K562 (cell line): ENCODE measurements around the gene NAA15. TPM values are rescaled to one million over a fixed set of nuclear protein-coding genes. Genes with fewer than 3 reads are reported as not detected.

Experiments
- ATF3 ChIP-seq, 2 experiments: fragments of 450-650 bp in 1 of 2; sonication (generic) in 1 of 2; formaldehyde crosslinking in 1 of 2; IDR thresholded peaks in 1 of 2; conservative IDR thresholded peaks in 1 of 2; 2 replicates each; pipeline versions ENCODE4 v1.6.1 to v1.8.1; 2016 to 2023; ENCODE audit warnings: mild to moderate bottlenecking in 2 of 2, moderate library complexity in 2 of 2, inconsistent platforms in 1 of 2, missing genetic modification reagents in 1 of 2
- BCOR ChIP-seq: fragments of 450-650 bp; IDR thresholded peaks from 2 replicates; pipeline ENCODE4 v1.6.1; 2016
- CBX5 ChIP-seq: IDR thresholded peaks from 2 replicates; pipeline ENCODE4 v1.6.1; 2014; ENCODE audit warnings: low read depth, borderline replicate concordance
- DPF2 ChIP-seq: fragments of 450-650 bp; IDR thresholded peaks from 2 replicates; pipeline ENCODE4 v1.6.1; 2016
- HMGN3 ChIP-seq: IDR thresholded peaks from 2 replicates; pipeline ENCODE4 v1.6.1; 2011; ENCODE audit warnings: borderline replicate concordance, low read depth, mild to moderate bottlenecking, mixed read lengths, low read length; ENCODE audit not compliant: insufficient read length; ENCODE audit errors: extremely low read depth
- HNRNPUL1 ChIP-seq: fragments of 200-400 bp; formaldehyde crosslinking; IDR thresholded peaks from 2 replicates; pipeline ENCODE4 v1.6.1; 2017; ENCODE audit warnings: low read length
- IRF1 ChIP-seq: sonication (generic); formaldehyde crosslinking; IDR thresholded peaks from 2 replicates; pipeline ENCODE4 v1.8.0; 2022; ENCODE audit warnings: missing genetic modification reagents, mild to moderate bottlenecking, borderline replicate concordance
- JUN ChIP-seq, 2 experiments: sonication (generic) in 1 of 2; formaldehyde crosslinking in 1 of 2; IDR thresholded peaks; 2 replicates each; pipeline versions ENCODE4 v1.6.1 to v1.8.0; 2012 to 2022; ENCODE audit warnings: borderline replicate concordance in 2 of 2, mild to moderate bottlenecking in 2 of 2, improper control_type of control experiment in 1 of 2, low read depth in 1 of 2, low read length in 1 of 2, missing genetic modification reagents in 1 of 2
- KDM2B ChIP-seq: fragments of 250-450 bp; sonication (Bioruptor Pico); IDR thresholded peaks from 2 replicates; pipeline ENCODE4 v1.8.0; 2021; ENCODE audit warnings: mild to moderate bottlenecking, moderate library complexity
- LARP7 ChIP-seq: fragments of 450-650 bp; IDR thresholded peaks from 2 replicates; pipeline ENCODE4 v1.6.1; 2016
- MTA1 ChIP-seq: fragments of 450-650 bp; IDR thresholded peaks from 2 replicates; pipeline ENCODE4 v1.6.1; 2017; ENCODE audit warnings: borderline replicate concordance
- NELFE ChIP-seq: IDR thresholded peaks from 2 replicates; pipeline ENCODE4 v1.6.1; 2011; ENCODE audit warnings: mild to moderate bottlenecking; ENCODE audit not compliant: insufficient read depth, insufficient read length
- PML ChIP-seq: IDR thresholded peaks from 2 replicates; pipeline ENCODE4 v1.6.1; 2012; ENCODE audit warnings: low read length, inconsistent platforms
- RBM14 ChIP-seq: fragments of 200-400 bp; formaldehyde crosslinking; IDR thresholded peaks from 2 replicates; pipeline ENCODE4 v1.6.1; 2018; ENCODE audit warnings: low read depth, mild to moderate bottlenecking, low read length, moderate library complexity, borderline replicate concordance; ENCODE audit not compliant: insufficient read depth
- SIX5 ChIP-seq, 2 experiments: IDR thresholded peaks; 2 replicates each; pipeline ENCODE4 v1.6.1; 2011; ENCODE audit warnings: low read length in 2 of 2, borderline replicate concordance in 1 of 2, low read depth in 1 of 2, mild to moderate bottlenecking in 1 of 2, moderate library complexity in 1 of 2; ENCODE audit not compliant: insufficient read depth in 1 of 2
- SMAD2 ChIP-seq: fragments of 150-350 bp; IDR thresholded peaks from 2 replicates; pipeline ENCODE4 v1.6.1; 2014; ENCODE audit warnings: low read depth, mild to moderate bottlenecking, low read length
- SMAD4 ChIP-seq: fragments of 250-450 bp; sonication (Bioruptor Pico); conservative IDR thresholded peaks from 2 replicates; pipeline ENCODE4 v1.8.0; 2021; ENCODE audit warnings: inconsistent platforms, mild to moderate bottlenecking, moderate library complexity
- SRF ChIP-seq, 2 experiments: fragments of 250-450, 450-650 bp in 1 of 2; sonication (Bioruptor Pico) in 1 of 2; sonication (generic) in 1 of 2; formaldehyde crosslinking; IDR thresholded peaks; 2 replicates each; pipeline versions ENCODE4 v1.5.0 to v1.5.1; 2020 to 2022; ENCODE audit warnings: mild to moderate bottlenecking in 1 of 2, missing genetic modification reagents in 1 of 2
- ZBTB43 ChIP-seq: sonication (generic); formaldehyde crosslinking; IDR thresholded peaks from 2 replicates; pipeline ENCODE4 v1.8.0; 2023; ENCODE audit warnings: mild to moderate bottlenecking, missing genetic modification reagents
- ZFPM2 ChIP-seq: fragments of 250-450 bp; sonication (Bioruptor Pico); IDR thresholded peaks from 2 replicates; pipeline ENCODE4 v1.5.1; 2022; ENCODE audit warnings: mild to moderate bottlenecking
- ZNF146 ChIP-seq: IDR thresholded peaks from one replicate; pipeline ENCODE4 v1.6.1; 2018; ENCODE audit warnings: missing compliant biosample characterization; ENCODE audit not compliant: unreplicated experiment
- ZNF165 ChIP-seq: fragments of 250-450 bp; sonication (Bioruptor Pico); IDR thresholded peaks from 2 replicates; pipeline ENCODE4 v1.4.0; 2020; ENCODE audit warnings: borderline replicate concordance
- ZNF655 ChIP-seq: fragments of 250-450 bp; sonication (Bioruptor Pico); IDR thresholded peaks from 2 replicates; pipeline ENCODE4 v1.5.0; 2021
- polyA plus RNA-seq, 8 experiments: library from polyadenylated mRNA; depleted of rRNA in 4 of 8; stranded (reverse) in 5 of 8; unstranded in 3 of 8; fragments of >200 nt; fragmentation: Nextera tagmentation in 2 of 8; fragmentation: Illumina TruSeq in 1 of 8; extraction: Ambion mirVana in 2 of 8; extraction: Trizol in 1 of 8; gene quantifications; 2 replicates each; pipeline versions ENCODE4 v1.2.1 to v1.2.3, GENCODE V29; 2011 to 2014; ENCODE audit warnings: inconsistent platforms in 1 of 8, missing spikeins in 1 of 8
- total RNA-seq, 7 experiments: library from RNA; depleted of rRNA in 6 of 7; stranded (reverse); fragments of >200 nt in 6 of 7; fragmentation: Illumina TruSeq in 2 of 7; extraction: Trizol in 2 of 7; gene quantifications; 2 replicates each; pipeline versions ENCODE4 v1.2.1 to v1.2.3, GENCODE V29; 2011 to 2021; ENCODE audit warnings: low replicate concordance in 1 of 7

NAA15 gene
- total and polyA plus RNA-seq, 9 of the 15 experiments (the other 6 are each of a cell fraction or from before 2014, with no cell fraction given), result 37.8 to 117 (median 63.2) TPM

- TF ChIP-seq ZNF655 (CRISPR knock-in tag) (no peak), HNRNPUL1 (no peak), MTA1 (no peak; the same call in 1 of the 2 replicates), DPF2 (peak; percentile 90), ZFPM2 (no peak), NELFE (no peak), PML (peak; percentile 69; the same call in 1 of the 2 replicates), JUN (IDR thresholded peaks at IDR 0.05; ENCODE audit: borderline replicate concordance, low read depth, low read length) (peak; percentile 82; the same call in 1 of the 2 replicates), JUN (CRISPR knock-in tag; IDR thresholded peaks at IDR 0.05; ENCODE audit: borderline replicate concordance) (no peak), ZNF146 (no peak), RBM14 (no peak), BCOR (no peak; the same call in 1 of the 2 replicates), SRF (CRISPR knock-in tag; IDR thresholded peaks at IDR 0.05) (no peak), SIX5 (IDR thresholded peaks at IDR 0.05; ENCODE audit: borderline replicate concordance in 1 of 2, insufficient read depth in 1 of 2, low read depth in 1 of 2, low read length in 2 of 2) (no peak), CBX5 (no peak), ZNF165 (no peak), SMAD2 (no peak), HMGN3 (no peak), SMAD4 (CRISPR knock-in tag) (peak; percentile 78), IRF1 (CRISPR knock-in tag) (no peak), ZBTB43 (CRISPR knock-in tag) (no peak), LARP7 (no peak), KDM2B (CRISPR knock-in tag) (no peak), ATF3 (IDR thresholded peaks at IDR 0.05) (peak; percentile 71), ATF3 (CRISPR knock-in tag; conservative IDR thresholded peaks at IDR 0.05) (0 out of 2 replicates have a peak, but pooled peaks have one; percentile 34)
Measured at GRCh38 chr4:139266583-139267257, 34.6 kb upstream of the NAA15 start (continued).
